ENCODE results near the gene FGFR4.
"Not testable (repeated sequence)": the region's sequence is repeated elsewhere in the genome, so short reads cannot be mapped to it uniquely, and the experiment has no call there.

Gene FGFR4

GRCh38 chr5:177086654-177087397, at the start of gene FGFR4:
TSS of gene FGFR4 (plus strand) at chr5:177086915. CDS start at chr5:177089603, 2,688 bp downstream.
- no peak for DNase-seq (ENCODE audit: low read depth)

- DNase-seq (ENCODE audit: low read depth) = no peak
Measured at GRCh38 chr5:177036921-177037320, 49.8 kb upstream of the FGFR4 start.

GRCh38 chr5:177040814-177041420, 45.8 kb upstream of the FGFR4 start:
- DNase-seq (ENCODE audit: low read depth) = no peak

- no peak for DNase-seq (ENCODE audit: low read depth)
Measured at GRCh38 chr5:177041936-177042335, 44.8 kb upstream of the FGFR4 start.

GRCh38 chr5:177043114-177043513, 43.6 kb upstream of the FGFR4 start:
- no peak for DNase-seq (ENCODE audit: low read depth)

- DNase-seq (ENCODE audit: low read depth) = no peak
Measured at GRCh38 chr5:177043958-177044357, 42.8 kb upstream of the FGFR4 start.

- no peak for DNase-seq (ENCODE audit: low read depth)
Measured at GRCh38 chr5:177044641-177045040, 42.1 kb upstream of the FGFR4 start.

- DNase-seq (ENCODE audit: low read depth) = no peak
Measured at GRCh38 chr5:177045631-177046030, 41.1 kb upstream of the FGFR4 start.

GRCh38 chr5:177048531-177048930, 38.2 kb upstream of the FGFR4 start:
- not testable (repeated sequence) for DNase-seq (ENCODE audit: low read depth)

- DNase-seq (ENCODE audit: low read depth) = no peak
Measured at GRCh38 chr5:177049285-177049684, 37.4 kb upstream of the FGFR4 start.

- DNase-seq (ENCODE audit: low read depth) = no peak
Measured at GRCh38 chr5:177064500-177065277, 22.0 kb upstream of the FGFR4 start.

GRCh38 chr5:177065491-177065890, 21.2 kb upstream of the FGFR4 start:
- DNase-seq (ENCODE audit: low read depth) = no peak

- DNase-seq (ENCODE audit: low read depth) = no peak
Measured at GRCh38 chr5:177066224-177066623, 20.5 kb upstream of the FGFR4 start.

GRCh38 chr5:177067503-177067902, 19.2 kb upstream of the FGFR4 start:
- no peak for DNase-seq (ENCODE audit: low read depth)

GRCh38 chr5:177070536-177071191, 16.1 kb upstream of the FGFR4 start:
- no peak for DNase-seq (ENCODE audit: low read depth)

- DNase-seq (ENCODE audit: low read depth) = peak; percentile 22
Measured at GRCh38 chr5:177071666-177072385, 14.9 kb upstream of the FGFR4 start.

GRCh38 chr5:177077335-177077734, 9.4 kb upstream of the FGFR4 start:
- no peak for DNase-seq (ENCODE audit: low read depth)

- DNase-seq (ENCODE audit: low read depth) = no peak
Measured at GRCh38 chr5:177079606-177080005, 7.1 kb upstream of the FGFR4 start.

GRCh38 chr5:177080265-177080664, 6.5 kb upstream of the FGFR4 start:
- DNase-seq (ENCODE audit: low read depth) = no peak

GRCh38 chr5:177081859-177082258, 4.9 kb upstream of the FGFR4 start:
- DNase-seq (ENCODE audit: low read depth) = no peak

GRCh38 chr5:177083357-177083756, 3.4 kb upstream of the FGFR4 start:
- no peak for DNase-seq (ENCODE audit: low read depth)

GRCh38 chr5:177084175-177084574, 2.5 kb upstream of the FGFR4 start:
- no peak for DNase-seq (ENCODE audit: low read depth)

All from HS-27A (cell line).